ENCODE results near the gene TSC22D1. TPM values are rescaled to one million over a fixed set of nuclear protein-coding genes. Genes with fewer than 3 reads are reported as not detected.
"Not testable (repeated sequence)": the region's sequence is repeated elsewhere in the genome, so short reads cannot be mapped to it uniquely, and the experiment has no call there.

The TSC22D1 gene
- total and polyA plus RNA-seq, 9 donors: 100 to 369 (median 154) TPM

- no peaks in the 10 kb centered on the region for H3K27me3 ChIP-seq
- no peaks in the 10 kb centered on the region for H3K9me3 ChIP-seq
- intact Hi-C loops (cut with DNase I): loop anchor here in 1 of 4 donors (10.0 kb wide), 2 partner anchors 88 to 352 kb away; no protein-coding TSS in a partner anchor
- TF ChIP-seq EP300 (IDR thresholded peaks at IDR 0.05): no peak
- TF ChIP-seq POLR2A (IDR thresholded peaks at IDR 0.05): no peak
- no peak for TF ChIP-seq CTCF (IDR thresholded peaks at IDR 0.05)
- H3K4me1 ChIP-seq (ENCODE audit: insufficient read depth): peaks cover 12% of the 10 kb centered on the region
- no peak for DNase-seq
- no peak overlapping the region for H3K4me3 ChIP-seq
- H3K36me3 ChIP-seq: no peaks in the 10 kb centered on the region
- H3K27ac ChIP-seq: no peak overlapping the region
- WGBS, 3 donors: 91 to 96% (median 94%) methylated on average over 7 of the region's 7 CpGs
Measured at GRCh38 chr13:44573071-44573470, 3.1 kb downstream of the TSC22D1 start.

DNA sequence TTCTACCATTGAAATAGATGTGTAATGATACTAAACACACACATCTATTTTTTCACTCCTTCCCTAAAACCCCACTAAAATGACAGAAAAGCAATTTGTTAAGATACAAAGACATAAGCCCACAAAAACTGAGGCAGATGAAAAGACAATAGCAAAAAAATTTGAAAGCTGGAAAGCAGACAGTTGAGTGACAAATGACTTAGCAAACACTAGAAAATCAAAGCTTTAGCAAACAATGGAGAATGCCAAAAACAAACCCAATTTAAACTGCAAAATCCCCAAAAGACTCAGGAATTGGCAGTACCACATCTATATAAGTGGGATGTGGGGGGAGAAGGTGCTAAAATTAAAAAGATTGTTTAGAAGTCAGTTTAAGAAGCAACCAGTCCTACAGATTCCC lies 9.5 kb downstream of the TSC22D1 start:
- H3K4me1 ChIP-seq (ENCODE audit: insufficient read depth): peaks cover 2% of the 10 kb centered on the region
- no peak for TF ChIP-seq EP300 (IDR thresholded peaks at IDR 0.05)
- TF ChIP-seq POLR2A (IDR thresholded peaks at IDR 0.05): no peak
- TF ChIP-seq CTCF (IDR thresholded peaks at IDR 0.05): no peak
- H3K36me3 ChIP-seq: no peaks in the 10 kb centered on the region
- H3K27me3 ChIP-seq: no peaks in the 10 kb centered on the region
- intact Hi-C loops (cut with DNase I): no loop called here
- no peak overlapping the region for H3K4me3 ChIP-seq
- H3K9me3 ChIP-seq: no peaks in the 10 kb centered on the region
- no peak overlapping the region for H3K27ac ChIP-seq
- no peak for DNase-seq

DNA sequence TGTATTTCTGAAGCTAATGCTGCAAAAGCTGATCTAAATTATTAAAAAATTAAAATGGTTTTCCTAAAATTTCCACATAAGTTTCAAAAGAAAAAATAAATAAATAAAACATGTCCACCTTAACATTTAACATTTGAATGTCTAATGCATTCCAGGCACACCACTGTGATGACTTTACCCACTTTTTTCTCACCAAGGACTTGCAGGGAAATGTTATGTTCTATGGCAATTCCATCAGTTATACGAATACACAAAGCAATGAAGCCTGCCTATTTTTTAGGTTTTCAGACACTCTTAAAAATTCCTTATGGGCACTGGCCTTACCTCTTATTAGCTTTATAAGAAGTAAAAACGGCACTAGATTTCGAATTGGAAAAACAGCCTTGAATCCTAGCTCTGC lies 10.2 kb downstream of the TSC22D1 start:
- intact Hi-C loops (cut with DNase I): no loop called here
- Histone ChIP-seq H3K27me3 (no peaks in the 10 kb centered on the region), H3K9me3 (no peaks in the 10 kb centered on the region), H3K27ac (no peak overlapping the region), H3K4me1 (ENCODE audit: insufficient read depth) (peaks cover 2% of the 10 kb centered on the region), H3K36me3 (no peaks in the 10 kb centered on the region), H3K4me3 (no peak overlapping the region)
- no peak for DNase-seq
- TF ChIP-seq EP300 (IDR thresholded peaks at IDR 0.05) (no peak), CTCF (IDR thresholded peaks at IDR 0.05) (no peak), POLR2A (IDR thresholded peaks at IDR 0.05) (no peak)
- WGBS, 3 donors: 88 to 96% (median 92%) methylated on average over 3 of the region's 3 CpGs

DNA sequence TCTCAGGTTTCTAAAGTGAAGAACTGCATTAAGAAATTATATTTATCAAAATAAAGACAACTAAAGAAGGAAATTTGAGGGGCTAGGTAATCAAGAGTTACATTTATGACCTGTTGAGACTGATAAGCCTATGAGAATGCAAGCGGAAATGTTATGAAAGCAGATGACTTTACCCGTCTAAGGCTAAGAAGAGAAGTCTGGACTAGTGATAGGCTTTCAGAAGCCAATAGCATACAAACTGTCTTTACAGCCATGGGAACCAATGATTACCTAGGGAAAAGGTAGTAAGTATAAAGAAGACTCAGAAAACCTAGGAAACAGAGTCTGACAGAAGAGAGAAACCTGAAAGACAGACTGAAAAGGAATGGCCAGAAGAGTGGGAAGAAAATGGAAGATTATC lies 11.2 kb downstream of the TSC22D1 start:
- Histone ChIP-seq H3K9me3 (no peaks in the 10 kb centered on the region), H3K27me3 (no peaks in the 10 kb centered on the region), H3K4me1 (ENCODE audit: insufficient read depth) (peaks cover 2% of the 10 kb centered on the region), H3K27ac (no peak overlapping the region), H3K36me3 (no peaks in the 10 kb centered on the region), H3K4me3 (no peak overlapping the region)
- no peak for DNase-seq
- no peak for TF ChIP-seq POLR2A (IDR thresholded peaks at IDR 0.05)
- no peak for TF ChIP-seq CTCF (IDR thresholded peaks at IDR 0.05)
- TF ChIP-seq EP300 (IDR thresholded peaks at IDR 0.05): no peak
- WGBS, 3 donors: 91 to 96% (median 94%) methylated on average over 2 of the region's 2 CpGs
- intact Hi-C loops (cut with DNase I): no loop called here

DNA sequence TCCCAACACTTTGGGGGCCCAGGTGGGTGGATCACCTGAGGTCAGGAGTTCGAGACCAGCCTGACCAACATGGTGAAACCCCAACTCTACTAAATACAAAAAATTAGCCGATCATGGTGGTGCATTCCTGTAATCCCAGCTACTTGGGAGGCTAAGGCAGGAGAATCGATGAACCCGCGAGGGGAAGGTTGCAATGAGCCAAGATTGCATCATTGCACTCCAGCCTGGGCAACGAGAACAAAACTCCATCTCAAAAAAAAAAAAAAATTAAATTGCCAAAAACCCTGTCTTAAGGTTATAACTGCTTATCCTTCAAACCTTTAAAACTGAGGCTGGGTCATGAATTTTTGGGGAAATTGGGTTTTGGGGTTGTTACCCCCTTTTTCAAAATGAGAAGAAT lies 13.3 kb downstream of the TSC22D1 start:
- H3K36me3 ChIP-seq; H3K4me1 ChIP-seq (ENCODE audit: insufficient read depth); DNase-seq; intact Hi-C loops (cut with DNase I); H3K27ac ChIP-seq; H3K27me3 ChIP-seq; H3K9me3 ChIP-seq; H3K4me3 ChIP-seq: not testable (repeated sequence)
- WGBS, 3 donors: 96 to 99% (median 98%) methylated on average over 6 of the region's 6 CpGs
